Mesendoderm (in vitro differentiated cells): ENCODE measurements around the gene TMEM35A.

Source experiments
- DNase-seq: peaks from one replicate; pipeline ENCODE4 v3.0.0; 2013
- H2AK5ac ChIP-seq: 2 replicates; pipeline ENCODE4 v1.6.1; 2013; ENCODE audit warnings: low read length, inconsistent platforms
- H2BK120ac ChIP-seq: 2 replicates; pipeline ENCODE4 v1.6.1; 2013; ENCODE audit warnings: low read depth, mild to moderate bottlenecking, low read length, moderate library complexity, mixed read lengths
- H2BK15ac ChIP-seq: replicated peaks from 2 replicates; pipeline ENCODE4 v1.6.1; 2013; ENCODE audit warnings: low read depth, mild to moderate bottlenecking, moderate library complexity
- H2BK5ac ChIP-seq: 2 replicates; pipeline ENCODE4 v1.6.1; 2013; ENCODE audit warnings: low read length, inconsistent platforms
- H3K18ac ChIP-seq: 2 replicates; pipeline ENCODE4 v1.6.1; 2013; ENCODE audit warnings: mild to moderate bottlenecking, low read length, mixed read lengths
- H3K23ac ChIP-seq: one replicate; pipeline ENCODE4 v1.6.1; 2013; ENCODE audit warnings: low read length
- H3K27ac ChIP-seq: 2 replicates; pipeline ENCODE4 v1.5.1; 2013; ENCODE audit warnings: low read depth, mild to moderate bottlenecking, inconsistent platforms, low read length, moderate library complexity
- H3K27me3 ChIP-seq: 2 replicates; pipeline ENCODE4 v1.6.1; 2013; ENCODE audit warnings: low read length, control low read depth, mild to moderate bottlenecking, inconsistent platforms; ENCODE audit not compliant: insufficient read depth, poor library complexity
- H3K36me3 ChIP-seq: 2 replicates; pipeline ENCODE4 v1.6.1; 2013; ENCODE audit warnings: low read length, inconsistent platforms; ENCODE audit not compliant: control insufficient read depth, insufficient read depth
- H3K4ac ChIP-seq: one replicate; pipeline ENCODE4 v1.6.1; 2013; ENCODE audit warnings: low read depth, mild to moderate bottlenecking, low read length, moderate library complexity
- H3K4me1 ChIP-seq: 2 replicates; pipeline ENCODE4 v1.6.1; 2013; ENCODE audit warnings: low read depth, low read length, inconsistent platforms; ENCODE audit not compliant: control insufficient read depth
- H3K4me2 ChIP-seq: 2 replicates; pipeline ENCODE4 v1.6.1; 2013; ENCODE audit warnings: low read length
- H3K4me3 ChIP-seq: 2 replicates; pipeline ENCODE4 v1.5.1; 2013; ENCODE audit warnings: mild to moderate bottlenecking, low read length
- H3K56ac ChIP-seq: one replicate; pipeline ENCODE4 v1.6.1; 2013; ENCODE audit warnings: low read length
- H3K79me1 ChIP-seq: 2 replicates; pipeline ENCODE4 v1.6.1; 2013; ENCODE audit warnings: low read length, inconsistent platforms
- H3K79me2 ChIP-seq: 2 replicates; pipeline ENCODE4 v1.6.1; 2013; ENCODE audit warnings: mild to moderate bottlenecking, low read length; ENCODE audit not compliant: control insufficient read depth, insufficient read depth
- H3K9ac ChIP-seq: 2 replicates; pipeline ENCODE4 v1.6.1; 2013; ENCODE audit warnings: low read length, inconsistent platforms
- H4K5ac ChIP-seq: one replicate; pipeline ENCODE4 v1.6.1; 2013; ENCODE audit warnings: low read length
- H4K8ac ChIP-seq: one replicate; pipeline ENCODE4 v1.6.1; 2013; ENCODE audit warnings: low read depth, mild to moderate bottlenecking, control low read depth, low read length, moderate library complexity
- WGBS: extraction: QIAGEN DNeasy Blood & Tissue Kit; methylation state at CpG from one replicate; pipeline ENCODE4 v1.1.7; 2013; ENCODE audit warnings: low lambda C conversion rate, missing lambda C conversion rate; ENCODE audit not compliant: insufficient coverage; ENCODE audit errors: extremely low coverage; 5-methylcytosine and 5-hydroxymethylcytosine counted together

The TMEM35A gene

DNA sequence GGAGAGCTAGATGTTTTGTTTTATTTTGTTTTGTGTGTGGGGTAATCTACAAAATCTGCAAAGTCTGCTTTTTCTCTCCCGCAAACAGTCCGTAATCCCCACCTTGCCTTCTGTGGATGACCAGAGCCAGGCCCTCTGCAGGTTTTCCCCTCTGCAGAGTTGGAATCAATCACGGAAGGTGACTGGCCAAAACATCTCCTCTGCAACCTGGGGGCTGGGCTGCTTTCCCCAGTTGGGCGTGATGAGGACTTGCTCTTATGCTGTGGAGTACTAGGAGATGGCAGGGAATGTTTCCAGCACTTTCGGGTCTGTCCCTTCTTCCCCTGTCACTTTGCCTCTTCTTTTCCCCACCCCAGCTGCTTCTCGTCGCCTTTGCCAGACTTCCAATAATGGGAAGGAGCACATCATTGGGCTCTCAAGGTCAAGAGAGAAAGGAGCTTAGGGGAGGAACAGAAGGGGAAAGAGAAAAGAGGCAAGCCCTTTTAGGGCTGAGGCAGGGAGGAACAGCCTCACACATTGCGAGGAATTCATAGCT, 1.1 kb downstream of the TMEM35A start:
- H3K4ac ChIP-seq, result no peak overlapping the region
- no peak overlapping the region for H3K18ac ChIP-seq
- H4K8ac ChIP-seq, result no peak overlapping the region
- H2BK15ac ChIP-seq, result no peak overlapping the region
- H4K5ac ChIP-seq, result no peak overlapping the region
- H3K79me1 ChIP-seq, result no peaks in the 10 kb centered on the region
- H3K23ac ChIP-seq, result no peak overlapping the region
- H3K9ac ChIP-seq, result no peak overlapping the region
- no peak overlapping the region for H3K27ac ChIP-seq
- H3K27me3 ChIP-seq, result no peaks in the 10 kb centered on the region
- H3K4me1 ChIP-seq, result no peaks in the 10 kb centered on the region
- no peaks in the 10 kb centered on the region for H3K36me3 ChIP-seq
- H2AK5ac ChIP-seq, result no peak overlapping the region
- H3K4me3 ChIP-seq, result no peak overlapping the region
- H3K4me2 ChIP-seq, result no peak overlapping the region
- no CpG with 5 or more reads among the region's 8 CpGs for WGBS
- H3K79me2 ChIP-seq, result no peaks in the 10 kb centered on the region
- H3K56ac ChIP-seq, result no peak overlapping the region
- H2BK120ac ChIP-seq, result no peak overlapping the region
- no peak for DNase-seq
- no peak overlapping the region for H2BK5ac ChIP-seq

DNA sequence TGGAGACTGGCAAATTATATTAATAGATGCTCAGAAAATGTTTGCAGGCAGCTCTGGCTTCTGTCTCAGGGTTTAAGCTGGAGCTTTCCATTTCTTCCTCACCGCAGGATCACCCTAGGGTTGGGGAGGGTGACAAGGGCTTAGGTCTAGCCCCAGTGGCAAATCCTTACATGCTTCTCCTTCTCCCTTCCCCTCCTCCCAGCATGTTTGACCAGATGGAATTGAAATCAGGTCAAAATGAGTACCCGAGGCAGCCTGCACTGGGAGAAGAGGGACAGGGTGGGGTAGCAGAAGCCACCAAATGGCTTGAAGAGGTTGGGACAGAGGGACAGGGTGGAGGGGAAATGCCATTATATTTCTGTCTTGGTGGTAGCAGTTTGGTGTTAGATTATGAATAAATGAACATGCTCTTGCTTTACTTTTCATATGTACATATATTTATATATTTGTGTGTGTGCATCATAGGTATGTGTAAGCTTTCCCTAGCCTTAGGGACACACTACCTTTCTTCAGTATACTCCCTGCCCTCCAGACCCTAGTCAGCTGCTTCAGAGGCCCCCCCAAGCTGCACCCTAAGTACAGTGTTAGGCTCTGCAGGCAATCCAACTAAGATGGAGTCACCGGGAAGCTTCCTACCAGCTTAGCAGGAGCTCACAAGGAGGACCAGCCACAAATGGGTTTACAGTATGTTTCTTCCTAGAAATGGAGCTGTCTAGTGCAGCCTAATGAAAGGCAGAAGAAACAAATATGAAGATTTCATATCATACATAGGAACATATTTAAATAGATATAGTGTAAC, 1.8 kb downstream of the TMEM35A start:
- H3K18ac ChIP-seq, result no peak overlapping the region
- H2BK120ac ChIP-seq, result no peak overlapping the region
- H3K4me2 ChIP-seq, result no peak overlapping the region
- H2AK5ac ChIP-seq, result no peak overlapping the region
- no peak for DNase-seq
- H2BK5ac ChIP-seq, result no peak overlapping the region
- no peak overlapping the region for H2BK15ac ChIP-seq
- no peaks in the 10 kb centered on the region for H3K36me3 ChIP-seq
- H3K27ac ChIP-seq, result no peak overlapping the region
- H3K79me2 ChIP-seq, result no peaks in the 10 kb centered on the region
- no peak overlapping the region for H3K4me3 ChIP-seq
- no peak overlapping the region for H4K8ac ChIP-seq
- no peak overlapping the region for H3K56ac ChIP-seq
- no peak overlapping the region for H3K9ac ChIP-seq
- H3K4ac ChIP-seq, result no peak overlapping the region
- no peaks in the 10 kb centered on the region for H3K27me3 ChIP-seq
- H3K4me1 ChIP-seq, result no peaks in the 10 kb centered on the region
- no peaks in the 10 kb centered on the region for H3K79me1 ChIP-seq
- H4K5ac ChIP-seq, result no peak overlapping the region
- H3K23ac ChIP-seq, result no peak overlapping the region
- no CpG with 5 or more reads among the region's 3 CpGs for WGBS

DNA sequence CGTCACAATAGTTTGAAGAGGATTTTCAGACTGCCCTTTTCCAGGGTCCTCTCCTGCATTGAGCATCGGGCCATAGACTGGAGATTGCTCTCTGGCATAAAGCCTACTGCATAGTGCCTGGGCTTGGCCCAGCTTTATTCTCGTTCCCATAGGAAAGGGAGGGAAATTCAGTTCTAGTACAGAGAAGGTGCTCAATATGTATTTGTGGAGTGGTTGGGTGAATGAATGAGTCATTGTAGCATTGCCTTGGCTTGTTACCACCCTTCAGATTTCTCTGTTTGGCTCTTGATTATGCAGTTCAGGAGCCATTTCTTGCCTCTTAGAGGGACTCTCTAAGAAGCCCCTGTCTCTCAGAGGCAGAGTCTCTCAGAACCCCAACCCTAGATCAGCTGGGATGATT, 2.6 kb downstream of the TMEM35A start:
- no peak overlapping the region for H2BK5ac ChIP-seq
- no peak overlapping the region for H2BK120ac ChIP-seq
- no peak overlapping the region for H3K4me2 ChIP-seq
- H2AK5ac ChIP-seq, result no peak overlapping the region
- H3K79me1 ChIP-seq, result no peaks in the 10 kb centered on the region
- no peak overlapping the region for H3K9ac ChIP-seq
- no peaks in the 10 kb centered on the region for H3K4me1 ChIP-seq
- H4K8ac ChIP-seq, result no peak overlapping the region
- no peak overlapping the region for H3K56ac ChIP-seq
- no peak overlapping the region for H2BK15ac ChIP-seq
- H3K36me3 ChIP-seq, result no peaks in the 10 kb centered on the region
- whole genome bisulfite sequencing, result no CpG with 5 or more reads among the region's 3 CpGs
- no peak overlapping the region for H3K23ac ChIP-seq
- H3K4ac ChIP-seq, result no peak overlapping the region
- H3K79me2 ChIP-seq, result no peaks in the 10 kb centered on the region
- DNase-seq, result no peak
- H3K27me3 ChIP-seq, result no peaks in the 10 kb centered on the region
- no peak overlapping the region for H3K4me3 ChIP-seq
- H4K5ac ChIP-seq, result no peak overlapping the region
- H3K18ac ChIP-seq, result no peak overlapping the region
- H3K27ac ChIP-seq, result no peak overlapping the region

DNA sequence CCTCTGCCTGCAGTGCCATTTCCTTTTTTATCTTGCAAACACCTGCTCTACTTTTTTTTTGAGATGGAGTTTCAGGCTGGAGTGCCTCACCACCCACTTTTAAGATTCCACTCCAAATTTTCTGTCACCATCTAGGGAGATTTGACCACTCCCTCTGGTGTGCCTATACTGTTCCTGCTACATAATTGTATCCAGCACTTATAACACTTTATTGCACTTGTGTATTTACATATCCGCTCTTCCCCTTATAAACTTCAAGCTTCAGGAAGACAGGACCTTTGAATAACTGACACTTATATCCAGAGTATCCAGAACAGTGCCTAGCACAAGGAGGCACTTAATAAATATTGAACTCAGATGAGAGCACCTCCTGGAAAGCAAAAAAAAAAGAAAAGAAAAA, 13.1 kb downstream of the TMEM35A start:
- DNase-seq, result no peak
- no peak overlapping the region for H3K18ac ChIP-seq
- no peaks in the 10 kb centered on the region for H3K36me3 ChIP-seq
- no peaks in the 10 kb centered on the region for H3K79me1 ChIP-seq
- no peak overlapping the region for H3K9ac ChIP-seq
- no peak overlapping the region for H3K4me2 ChIP-seq
- H2BK5ac ChIP-seq, result no peak overlapping the region
- H2BK120ac ChIP-seq, result no peak overlapping the region
- H3K4me3 ChIP-seq, result no peak overlapping the region
- no peak overlapping the region for H3K4ac ChIP-seq
- H2AK5ac ChIP-seq, result no peak overlapping the region
- no peak overlapping the region for H4K5ac ChIP-seq
- H3K79me2 ChIP-seq, result no peaks in the 10 kb centered on the region
- no peaks in the 10 kb centered on the region for H3K27me3 ChIP-seq
- no peak overlapping the region for H4K8ac ChIP-seq
- H3K4me1 ChIP-seq, result no peaks in the 10 kb centered on the region
- no peak overlapping the region for H3K27ac ChIP-seq
- H3K23ac ChIP-seq, result no peak overlapping the region
- no peak overlapping the region for H2BK15ac ChIP-seq
- no CpG with 5 or more reads among the region's 1 CpG for WGBS
- H3K56ac ChIP-seq, result no peak overlapping the region

DNA sequence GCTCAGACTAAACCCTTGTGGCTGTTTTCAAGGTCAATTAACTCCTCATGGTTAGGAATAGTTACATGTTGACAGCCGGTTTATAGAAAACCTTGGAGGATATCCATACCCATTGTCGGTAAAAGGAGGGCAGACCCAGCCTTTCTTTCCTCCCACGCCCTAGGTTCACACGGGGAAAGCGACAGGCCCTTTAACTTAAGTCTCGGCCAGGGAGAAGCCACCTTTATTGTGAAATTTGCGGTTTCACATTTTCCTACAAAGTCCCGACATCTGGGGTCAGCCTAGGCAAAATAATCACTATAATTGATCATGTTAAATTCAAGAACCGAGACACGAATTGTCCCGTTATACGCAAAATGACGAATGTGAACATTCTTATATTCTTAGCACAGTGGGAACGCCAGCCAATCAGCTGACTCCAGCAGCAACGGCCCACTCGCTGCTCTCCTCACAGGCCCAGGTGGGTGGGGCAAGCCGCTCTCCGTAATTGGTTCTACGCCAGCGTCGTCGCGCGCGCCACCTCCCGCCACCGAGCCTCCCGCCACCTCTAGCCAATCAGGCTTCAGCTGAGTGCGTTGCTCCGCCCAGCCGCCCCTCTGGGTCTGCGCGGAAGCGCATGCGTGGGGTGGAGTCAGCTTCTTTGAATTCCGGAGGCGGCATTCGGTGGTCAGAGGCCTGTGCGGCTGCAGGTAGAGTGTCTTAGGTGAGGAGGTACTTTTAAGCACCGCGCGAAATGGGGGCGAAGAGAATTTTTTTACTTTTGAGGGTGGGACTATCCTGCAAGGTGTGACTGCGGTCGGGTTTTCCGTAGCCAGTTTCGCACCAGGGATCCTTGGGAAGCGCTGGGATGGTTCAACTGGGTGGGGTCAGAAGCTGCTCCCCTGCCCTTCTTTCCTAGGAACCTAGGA, 19.1 kb downstream of the TMEM35A start, which contains the start of gene CENPI:
TSS of gene CENPI (plus strand) at position 659 of the 908 bp plus-strand sequence. CDS start 2,867 bp downstream, outside the sequence.
- H3K79me2 ChIP-seq, result peaks cover 8% of the 10 kb centered on the region
- H3K56ac ChIP-seq, result peak within 1 kb of the TSS; percentile 66
- H3K18ac ChIP-seq, result no peak within 1 kb of the TSS
- H3K4ac ChIP-seq, result no peak within 1 kb of the TSS
- H3K9ac ChIP-seq, result peak within 1 kb of the TSS; percentile 84
- H3K27me3 ChIP-seq, result no peaks in the 10 kb centered on the region
- no peak within 1 kb of the TSS for H2BK120ac ChIP-seq
- H4K5ac ChIP-seq, result no peak within 1 kb of the TSS
- peak within 1 kb of the TSS; percentile 38 for H3K4me2 ChIP-seq
- no CpG with 5 or more reads among the region's 48 CpGs for WGBS
- H2AK5ac ChIP-seq, result no peak within 1 kb of the TSS
- H3K79me1 ChIP-seq, result no peaks in the 10 kb centered on the region
- H4K8ac ChIP-seq, result no peak within 1 kb of the TSS
- no peak within 1 kb of the TSS for H2BK15ac ChIP-seq
- peak; percentile 95 for DNase-seq
- H3K36me3 ChIP-seq, result no peaks in the 10 kb centered on the region
- no peaks in the 10 kb centered on the region for H3K4me1 ChIP-seq
- no peak within 1 kb of the TSS for H3K27ac ChIP-seq
- H3K23ac ChIP-seq, result no peak within 1 kb of the TSS
- H2BK5ac ChIP-seq, result no peak within 1 kb of the TSS
- H3K4me3 ChIP-seq, result peak within 1 kb of the TSS; percentile 69
